Upper lobe of left lung (tissue), 4 donors: ENCODE data around the gene RSPO1.

Experiments used
- CTCF ChIP-seq, 6 experiments: fragments of 450-650 bp in 4 of 6; fragments of 200-600 bp in 2 of 6; sonication (generic) in 2 of 6; IDR thresholded peaks; one replicate each; pipeline ENCODE4 v1.5.1; 2016 to 2019; ENCODE audit warnings: antibody characterized with exemption in 6 of 6
- POLR2A ChIP-seq, 4 donors: fragments of 450-650 bp; IDR thresholded peaks; one replicate each; pipeline ENCODE4 v1.5.1; 2016 to 2017; ENCODE audit warnings: antibody characterized with exemption in 4 of 4, mild to moderate bottlenecking in 2 of 4
- POLR2AphosphoS5 ChIP-seq, 2 donors: sonication (generic); formaldehyde crosslinking; IDR thresholded peaks; one replicate each; pipeline ENCODE4 v1.5.1; 2017; ENCODE audit warnings: antibody characterized with exemption in 2 of 2

GRCh38 chr1:37650721-37651120 lies 16.0 kb upstream of the RSPO1 start:
- TF ChIP-seq POLR2A (IDR thresholded peaks at IDR 0.05), result no peak
- TF ChIP-seq CTCF (IDR thresholded peaks at IDR 0.05), result no peak
- no peak for TF ChIP-seq POLR2AphosphoS5 (IDR thresholded peaks at IDR 0.05)
